OCI-LY7 (cell line): Measurements from ENCODE around the gene CXorf65. TPM values are rescaled to one million over a fixed set of nuclear protein-coding genes. Genes with fewer than 3 reads are reported as not detected.

Experiments used
- BruUV-seq: library from RNA; stranded (reverse); fragments of 400-500 nt; replicated peaks from 2 replicates; lab custom pipeline; 2021; lab: Mats Ljungman, UMichigan
- CTCF ChIA-PET: fragments of 300-600 bp; sonication (Branson Sonifier 250); formaldehyde crosslinking; loops from one replicate; lab custom pipeline; 2022; ENCODE audit warnings: antibody characterized with exemption; ENCODE audit not compliant: unreplicated experiment; lab: Charles Lee
- POLR2A ChIA-PET: fragments of 300-600 bp; sonication (Branson Sonifier 250); formaldehyde crosslinking; loops from one replicate; lab custom pipeline; 2022; ENCODE audit warnings: antibody characterized with exemption; lab: Charles Lee
- DNase-seq: peaks from one replicate; pipeline ENCODE4 v3.0.0-alpha.2; 2015; ENCODE audit warnings: low spot score
- H2AFZ ChIP-seq: fragments of 200-600 bp; sonication (generic), shearing (Covaris generic); 2 replicates; pipeline ENCODE4 v1.6.1; 2014; ENCODE audit warnings: mild to moderate bottlenecking, antibody characterized with exemption, low read length, moderate library complexity
- H3K27ac ChIP-seq: fragments of 200-600 bp; sonication (generic); 2 replicates; pipeline ENCODE4 v1.5.1; 2014; ENCODE audit warnings: mixed run types, low read depth, mild to moderate bottlenecking, moderate library complexity, low read length, inconsistent platforms; ENCODE audit not compliant: poor library complexity, severe bottlenecking
- H3K36me3 ChIP-seq: fragments of 200-600 bp; sonication (generic); 2 replicates; pipeline ENCODE4 v1.6.1; 2014; ENCODE audit warnings: mild to moderate bottlenecking, antibody characterized with exemption, low read length, moderate library complexity, mixed read lengths; ENCODE audit not compliant: insufficient read depth
- H3K4me1 ChIP-seq: fragments of 200-600 bp; sonication (generic); 2 replicates; pipeline ENCODE4 v1.5.1; 2014; ENCODE audit warnings: mild to moderate bottlenecking, low read length; ENCODE audit not compliant: insufficient read depth, poor library complexity, severe bottlenecking
- H3K4me2 ChIP-seq: fragments of 200-600 bp; sonication (generic); 2 replicates; pipeline ENCODE4 v1.6.1; 2014; ENCODE audit warnings: mild to moderate bottlenecking, low read length
- H3K4me3 ChIP-seq: fragments of 200-600 bp; sonication (generic); 2 replicates; pipeline ENCODE4 v1.5.1; 2014; ENCODE audit warnings: mild to moderate bottlenecking, low read depth, low read length; ENCODE audit not compliant: poor library complexity, severe bottlenecking
- H3K79me2 ChIP-seq: fragments of 200-600 bp; sonication (generic); 2 replicates; pipeline ENCODE4 v1.6.1; 2016; ENCODE audit warnings: low read depth, mild to moderate bottlenecking, low read length, moderate library complexity, mixed read lengths; ENCODE audit not compliant: insufficient read depth
- H3K9me2 ChIP-seq: fragments of 200-600 bp; sonication (generic); 2 replicates; pipeline ENCODE4 v1.6.1; 2016; ENCODE audit warnings: mild to moderate bottlenecking, low read length, mixed read lengths; ENCODE audit not compliant: insufficient read depth
- H3K9me3 ChIP-seq: fragments of 200-600 bp; sonication (generic); 2 replicates; pipeline ENCODE4 v1.6.1; 2014; ENCODE audit warnings: mild to moderate bottlenecking, mixed run types, low read length, mixed read lengths
- H4K20me1 ChIP-seq: fragments of 200-600 bp; sonication (generic); 2 replicates; pipeline ENCODE4 v1.6.1; 2014; ENCODE audit warnings: mild to moderate bottlenecking, antibody characterized with exemption, low read length, moderate library complexity, mixed read lengths; ENCODE audit not compliant: insufficient read depth
- CTCF ChIP-seq: fragments of 200-600 bp; sonication (generic); conservative IDR thresholded peaks from 2 replicates; pipeline ENCODE4 v1.5.1; 2014; ENCODE audit warnings: mild to moderate bottlenecking, antibody characterized with exemption, low read length, moderate library complexity, mixed read lengths
- EZH2phosphoT487 ChIP-seq: fragments of 200-600 bp; sonication (generic); IDR thresholded peaks from 2 replicates; pipeline ENCODE4 v1.6.1; 2018; ENCODE audit warnings: low read depth, borderline replicate concordance, mild to moderate bottlenecking, mixed run types, antibody characterized with exemption, low read length, moderate library complexity, mixed read lengths
- intact Hi-C: fragments of 100-400 bp; cut with micrococcal nuclease; formaldehyde crosslinking; loops from one replicate; pipeline ENCODE4 v1.10.0; 2022; ENCODE audit not compliant: unreplicated experiment
- total RNA-seq, 2 experiments: library from RNA; depleted of rRNA in 1 of 2; stranded (reverse); fragments of >200 nt in 1 of 2; shearing (Covaris generic) in 1 of 2; gene quantifications; 2 replicates each; pipeline ENCODE4 v1.2.3, GENCODE V29; 2014 to 2022

The CXorf65 gene
- total RNA-seq, 2 experiments from 2014 or later: 1.8 to 3.2 TPM

DNA sequence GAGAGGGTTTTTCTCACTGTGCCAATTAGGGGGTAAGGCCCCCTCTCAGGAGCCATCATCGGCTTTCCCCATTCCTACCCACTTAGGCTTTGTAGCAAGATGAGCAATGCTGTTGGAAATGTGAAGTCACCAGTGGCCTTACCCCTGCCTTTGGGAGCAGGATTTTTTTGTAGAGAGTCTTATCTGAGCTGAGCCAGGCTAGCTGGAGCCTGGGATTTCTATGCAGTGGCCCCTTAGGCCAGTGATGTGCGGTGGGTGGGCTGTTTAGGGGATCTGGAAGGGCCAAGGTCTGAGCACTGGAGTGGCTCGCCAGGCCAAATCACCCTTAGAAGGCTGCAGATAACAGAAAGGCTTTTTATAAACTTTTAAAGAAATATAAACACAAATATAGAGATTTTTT lies 4.2 kb downstream of the CXorf65 start:
- 0 out of 2 replicates have a peak, but pooled peaks cover 6% of the 10 kb centered on the region for H3K36me3 ChIP-seq
- no peak for DNase-seq
- intact Hi-C loops: no loop called here
- no peak overlapping the region for H3K4me3 ChIP-seq
- no peaks in the 10 kb centered on the region for H3K9me3 ChIP-seq
- no peaks in the 10 kb centered on the region for H4K20me1 ChIP-seq
- no peak for TF ChIP-seq EZH2phosphoT487
- TF ChIP-seq CTCF: no peak
- H3K4me1 ChIP-seq: peaks cover 29% of the 10 kb centered on the region
- no TSS peak for BruUV-seq
- H3K27ac ChIP-seq: peak overlapping the region; percentile 61
- H3K4me2 ChIP-seq: no peak overlapping the region
- no peaks in the 10 kb centered on the region for H3K79me2 ChIP-seq
- POLR2A ChIA-PET: interaction anchor here (1.5 to 3.6 kb wide), 3 partner anchors 10 to 263 kb away, joined by 4 to 17 read pairs (median 10); partner anchors contain the start of genes IL2RG, MED12 and TAF1
- CTCF ChIA-PET: interaction anchor here (0.5 kb wide), 1 partner anchor 16 kb away, joined by 3 read pairs; the partner anchor contains the start of gene MED12
- H2AFZ ChIP-seq: no peak overlapping the region
- no peaks in the 10 kb centered on the region for H3K9me2 ChIP-seq

DNA sequence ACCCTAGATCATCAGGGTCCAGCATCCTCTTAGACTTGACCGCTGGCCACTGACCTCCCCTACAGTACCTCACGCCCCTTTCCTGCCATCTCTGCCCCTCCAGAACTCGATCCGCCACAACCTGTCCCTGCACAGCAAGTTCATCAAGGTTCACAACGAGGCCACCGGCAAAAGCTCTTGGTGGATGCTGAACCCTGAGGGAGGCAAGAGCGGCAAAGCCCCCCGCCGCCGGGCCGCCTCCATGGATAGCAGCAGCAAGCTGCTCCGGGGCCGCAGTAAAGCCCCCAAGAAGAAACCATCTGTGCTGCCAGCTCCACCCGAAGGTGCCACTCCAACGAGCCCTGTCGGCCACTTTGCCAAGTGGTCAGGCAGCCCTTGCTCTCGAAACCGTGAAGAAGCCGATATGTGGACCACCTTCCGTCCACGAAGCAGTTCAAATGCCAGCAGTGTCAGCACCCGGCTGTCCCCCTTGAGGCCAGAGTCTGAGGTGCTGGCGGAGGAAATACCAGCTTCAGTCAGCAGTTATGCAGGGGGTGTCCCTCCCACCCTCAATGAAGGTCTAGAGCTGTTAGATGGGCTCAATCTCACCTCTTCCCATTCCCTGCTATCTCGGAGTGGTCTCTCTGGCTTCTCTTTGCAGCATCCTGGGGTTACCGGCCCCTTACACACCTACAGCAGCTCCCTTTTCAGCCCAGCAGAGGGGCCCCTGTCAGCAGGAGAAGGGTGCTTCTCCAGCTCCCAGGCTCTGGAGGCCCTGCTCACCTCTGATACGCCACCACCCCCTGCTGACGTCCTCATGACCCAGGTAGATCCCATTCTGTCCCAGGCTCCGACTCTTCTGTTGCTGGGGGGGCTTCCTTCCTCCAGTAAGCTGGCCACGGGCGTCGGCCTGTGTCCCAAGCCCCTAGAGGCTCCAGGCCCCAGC lies 5.7 kb downstream of the CXorf65 start:
- intact Hi-C loops: no loop called here

More for the DNA sequence above, 5.7 kb downstream of the CXorf65 start:
- Histone ChIP-seq H3K79me2 (no peaks in the 10 kb centered on the region), H3K27ac (no peak overlapping the region), H3K36me3 (no peaks in the 10 kb centered on the region), H3K4me1 (peaks cover 37% of the 10 kb centered on the region), H3K9me2 (no peaks in the 10 kb centered on the region), H3K9me3 (no peaks in the 10 kb centered on the region), H3K4me3 (no peak overlapping the region), H4K20me1 (no peaks in the 10 kb centered on the region), H2AFZ (no peak overlapping the region), H3K4me2 (no peak overlapping the region)
- TF ChIP-seq EZH2phosphoT487 (no peak), CTCF (0 out of 2 replicates have a peak, but pooled peaks have one; percentile 28)
- no TSS peak for BruUV-seq
- ChIA-PET POLR2A (interaction anchor here (3.6 kb wide), 1 partner anchor 11 kb away, joined by 17 read pairs; the partner anchor contains the start of gene IL2RG), CTCF (interaction anchor here (0.9 kb wide), 1 partner anchor 29 kb away, joined by 3 read pairs; no protein-coding TSS in a partner anchor)
- DNase-seq: no peak
